ENCODE results near the gene EGFL8. TPM values are rescaled to one million over a fixed set of nuclear protein-coding genes. Genes with fewer than 3 reads are reported as not detected.
A peak's percentile ranks its signal among the peaks of the same experiment; 100 is the strongest.

Gene EGFL8
- total and polyA plus RNA-seq, 9 of the 15 experiments (the other 6 are each of a cell fraction or from before 2014, with no cell fraction given): 2.2 to 47.4 (median 14.2) TPM

- no peak for TF ChIP-seq ZNF318 (IDR thresholded peaks at IDR 0.05; ENCODE audit: borderline replicate concordance in 1 of 2, low read depth in 1 of 2)
- TF ChIP-seq MTF1 (CRISPR knock-in tag; IDR thresholded peaks at IDR 0.05; ENCODE audit: borderline replicate concordance): no peak
- peak; percentile 48; the same call in 1 of the 2 replicates for TF ChIP-seq SMARCA5 (IDR thresholded peaks at IDR 0.05)
- TF ChIP-seq RBM39 (optimal IDR thresholded peaks at IDR 0.05; ENCODE audit: low read depth, low read length): no peak
- no peak for TF ChIP-seq ZNF134 (CRISPR knock-in tag; conservative IDR thresholded peaks at IDR 0.05)
- peak in 1 of 2 experiments; percentile 96; a peak in 2 of 4 replicates for TF ChIP-seq HDAC1 (IDR thresholded peaks at IDR 0.05)
- TF ChIP-seq NCOA4 (IDR thresholded peaks at IDR 0.05; ENCODE audit: partially characterized antibody): no peak
- peak; percentile 89 for TF ChIP-seq ZNF197 (CRISPR knock-in tag; IDR thresholded peaks at IDR 0.05; ENCODE audit: low read depth)
- no peak for TF ChIP-seq PPARD (CRISPR knock-in tag; IDR thresholded peaks at IDR 0.05)
- 0 out of 2 replicates have a peak, but pooled peaks have one; percentile 6 for TF ChIP-seq CHCHD3 (CRISPR knock-in tag; IDR thresholded peaks at IDR 0.05)
- peak; percentile 74; the same call in 1 of the 2 replicates for TF ChIP-seq DEAF1 (CRISPR knock-in tag; IDR thresholded peaks at IDR 0.05)
- TF ChIP-seq ARNT (IDR thresholded peaks at IDR 0.05): no peak
- peak; percentile 29 for TF ChIP-seq ESRRA (IDR thresholded peaks at IDR 0.05; ENCODE audit: borderline replicate concordance, low read depth)
- TF ChIP-seq XRCC4 (IDR thresholded peaks at IDR 0.05; ENCODE audit: extremely low read depth, insufficient read depth, insufficient read length): no peak
- peak; percentile 73 for TF ChIP-seq CC2D1A (IDR thresholded peaks at IDR 0.05)
- 0 out of 2 replicates have a peak, but pooled peaks have one; percentile 21 for TF ChIP-seq ZBTB43 (CRISPR knock-in tag; IDR thresholded peaks at IDR 0.05)
These were observed 9.8 kb upstream of the EGFL8 start (continued) for GRCh38 chr6:32154514-32155161.

All from K562 (cell line).